ENCODE data around the gene RTL1.

The RTL1 gene

GRCh38 chr14:100903672-100904185 is at the start of gene RTL1:
Gene RTL1, minus strand, starts transcription at chr14:100903722. Its CDS starts 18,934 bp downstream, at chr14:100884788.
- no peak for DNase-seq

GRCh38 chr14:100950024-100950423 is 46.5 kb upstream of the RTL1 start:
- no peak for DNase-seq

GRCh38 chr14:100944052-100944451 is 40.5 kb upstream of the RTL1 start:
- no peak for DNase-seq

GRCh38 chr14:100930270-100930669 is 26.7 kb upstream of the RTL1 start:
- no peak for DNase-seq

- no peak for DNase-seq
Observed at GRCh38 chr14:100915560-100915959, 12.0 kb upstream of the RTL1 start.

- DNase-seq: no peak
Observed at GRCh38 chr14:100914597-100915021, 11.1 kb upstream of the RTL1 start.

- DNase-seq: no peak
Observed at GRCh38 chr14:100911665-100912316, 8.3 kb upstream of the RTL1 start.

GRCh38 chr14:100910888-100911664 is 7.6 kb upstream of the RTL1 start:
- no peak for DNase-seq

GRCh38 chr14:100909439-100909838 is 5.9 kb upstream of the RTL1 start:
- no peak for DNase-seq

GRCh38 chr14:100907240-100907639 is 3.7 kb upstream of the RTL1 start:
- no peak for DNase-seq

- DNase-seq: no peak
Observed at GRCh38 chr14:100906420-100906819, 2.9 kb upstream of the RTL1 start.

- no peak for DNase-seq
Observed at GRCh38 chr14:100905166-100905565, 1.6 kb upstream of the RTL1 start.

- no peak for DNase-seq
Observed at GRCh38 chr14:100904307-100905087, 975 bp upstream of the RTL1 start.

- DNase-seq: no peak
Observed at GRCh38 chr14:100903134-100903468, 421 bp downstream of the RTL1 start.

GRCh38 chr14:100902295-100903133 is 1.0 kb downstream of the RTL1 start:
- DNase-seq: no peak

- DNase-seq: no peak
Observed at GRCh38 chr14:100901391-100902183, 1.9 kb downstream of the RTL1 start.

GRCh38 chr14:100900837-100901390 is 2.6 kb downstream of the RTL1 start:
- no peak for DNase-seq

GRCh38 chr14:100899884-100900771 is 3.4 kb downstream of the RTL1 start:
- no peak for DNase-seq

GRCh38 chr14:100898935-100899883 is 4.3 kb downstream of the RTL1 start:
- no peak for DNase-seq

All from cerebellar nuclear complex (tissue), 1 donor.